ENCODE results near the gene CNTNAP5.

DNA sequence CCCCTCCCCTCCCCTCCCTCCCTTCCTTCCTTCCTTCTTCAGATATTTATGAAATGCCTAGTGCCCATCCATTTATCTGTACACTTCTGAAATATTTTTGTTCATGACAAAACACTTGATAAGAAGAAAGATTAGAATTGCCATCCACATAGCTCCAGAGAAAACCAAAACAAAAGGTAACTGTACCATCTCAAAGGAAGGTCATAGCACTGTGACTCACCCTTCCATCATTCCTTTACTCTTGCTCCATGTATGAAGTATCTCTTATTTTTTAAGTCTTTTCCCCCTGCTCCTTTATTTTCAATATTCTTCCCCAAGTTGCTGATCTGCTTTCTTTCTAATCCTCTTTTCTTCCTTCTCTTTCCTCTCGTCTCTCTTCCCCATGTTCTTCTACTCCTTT is 9.9 kb downstream of the CNTNAP5 start:
- TF ChIP-seq, protein P1, sequence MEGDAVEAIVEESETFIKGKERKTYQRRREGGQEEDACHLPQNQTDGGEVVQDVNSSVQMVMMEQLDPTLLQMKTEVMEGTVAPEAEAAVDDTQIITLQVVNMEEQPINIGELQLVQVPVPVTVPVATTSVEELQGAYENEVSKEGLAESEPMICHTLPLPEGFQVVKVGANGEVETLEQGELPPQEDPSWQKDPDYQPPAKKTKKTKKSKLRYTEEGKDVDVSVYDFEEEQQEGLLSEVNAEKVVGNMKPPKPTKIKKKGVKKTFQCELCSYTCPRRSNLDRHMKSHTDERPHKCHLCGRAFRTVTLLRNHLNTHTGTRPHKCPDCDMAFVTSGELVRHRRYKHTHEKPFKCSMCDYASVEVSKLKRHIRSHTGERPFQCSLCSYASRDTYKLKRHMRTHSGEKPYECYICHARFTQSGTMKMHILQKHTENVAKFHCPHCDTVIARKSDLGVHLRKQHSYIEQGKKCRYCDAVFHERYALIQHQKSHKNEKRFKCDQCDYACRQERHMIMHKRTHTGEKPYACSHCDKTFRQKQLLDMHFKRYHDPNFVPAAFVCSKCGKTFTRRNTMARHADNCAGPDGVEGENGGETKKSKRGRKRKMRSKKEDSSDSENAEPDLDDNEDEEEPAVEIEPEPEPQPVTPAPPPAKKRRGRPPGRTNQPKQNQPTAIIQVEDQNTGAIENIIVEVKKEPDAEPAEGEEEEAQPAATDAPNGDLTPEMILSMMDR (IDR thresholded peaks at IDR 0.05), result no peak
- TF ChIP-seq EZH2 (IDR thresholded peaks at IDR 0.05; ENCODE audit: borderline replicate concordance, insufficient read depth, low read depth, low read length, poor library complexity, severe bottlenecking), result no peak
